OCI-LY3 (cell line): Measurements from ENCODE around the gene RALY.

ENCODE experiments used
- H2AFZ ChIP-seq: fragments of 200-600, 300-600 bp; shearing (Covaris generic); 2 replicates; pipeline ENCODE4 v1.6.0; 2014; ENCODE audit warnings: antibody characterized with exemption, low read depth, low read length
- H3K27ac ChIP-seq: fragments of 200-600, 300-600 bp; sonication (generic); 2 replicates; pipeline ENCODE4 v1.5.1; 2014; ENCODE audit warnings: mild to moderate bottlenecking, low read length, moderate library complexity, mixed read lengths
- H3K27me3 ChIP-seq: fragments of 200-600, 300-600 bp; sonication (generic); 2 replicates; pipeline ENCODE4 v1.6.1; 2014; ENCODE audit warnings: low read depth, low read length, mixed read lengths
- H3K36me3 ChIP-seq: fragments of 200-600, 300-600 bp; sonication (generic); replicated peaks from 2 replicates; pipeline ENCODE3; 2014; ENCODE audit warnings: low read depth, low read length, mixed read lengths
- H3K4me1 ChIP-seq: fragments of 300-600, 200-600 bp; sonication (generic); 2 replicates; pipeline ENCODE4 v1.6.1; 2014; ENCODE audit warnings: low read length, mixed read lengths
- H3K4me2 ChIP-seq: fragments of 200-600, 300-600 bp; sonication (generic); 2 replicates; pipeline ENCODE4 v1.6.1; 2014; ENCODE audit warnings: low read length, mixed read lengths
- H3K4me3 ChIP-seq: fragments of 300-600, 200-600 bp; sonication (generic); 2 replicates; pipeline ENCODE4 v1.5.1; 2014; ENCODE audit warnings: antibody characterized with exemption, mild to moderate bottlenecking, low read length, moderate library complexity
- H3K79me2 ChIP-seq: fragments of 300-600, 200-600 bp; shearing (Covaris generic); 2 replicates; pipeline ENCODE4 v1.6.1; 2014; ENCODE audit warnings: mild to moderate bottlenecking, low read length, mixed read lengths
- H3K9ac ChIP-seq: fragments of 300-600, 200-600 bp; shearing (Covaris generic); 2 replicates; pipeline ENCODE4 v1.6.0; 2014; ENCODE audit warnings: mild to moderate bottlenecking, low read length, moderate library complexity
- H3K9me3 ChIP-seq: fragments of 200-600, 300-600 bp; shearing (Covaris generic); 2 replicates; pipeline ENCODE4 v1.6.1; 2014; ENCODE audit warnings: low read length, mixed read lengths; ENCODE audit not compliant: insufficient read depth
- H4K20me1 ChIP-seq: fragments of 200-600, 300-600 bp; sonication (generic); 2 replicates; pipeline ENCODE4 v1.6.1; 2016; ENCODE audit warnings: low read length, mixed read lengths; ENCODE audit not compliant: insufficient read depth
- EZH2phosphoT487 ChIP-seq: fragments of 200-600 bp; shearing (Covaris generic); IDR thresholded peaks from 2 replicates; pipeline ENCODE4 v1.6.1; 2018; ENCODE audit warnings: antibody characterized with exemption, mixed run types, low read depth
- TF ChIP-seq, protein P1 (sequence below): fragments of 200-600, 300-600 bp; sonication (generic); IDR thresholded peaks from 2 replicates; pipeline ENCODE4 v1.5.1; 2014; ENCODE audit warnings: antibody characterized with exemption, low read length, low read depth

Gene RALY

DNA sequence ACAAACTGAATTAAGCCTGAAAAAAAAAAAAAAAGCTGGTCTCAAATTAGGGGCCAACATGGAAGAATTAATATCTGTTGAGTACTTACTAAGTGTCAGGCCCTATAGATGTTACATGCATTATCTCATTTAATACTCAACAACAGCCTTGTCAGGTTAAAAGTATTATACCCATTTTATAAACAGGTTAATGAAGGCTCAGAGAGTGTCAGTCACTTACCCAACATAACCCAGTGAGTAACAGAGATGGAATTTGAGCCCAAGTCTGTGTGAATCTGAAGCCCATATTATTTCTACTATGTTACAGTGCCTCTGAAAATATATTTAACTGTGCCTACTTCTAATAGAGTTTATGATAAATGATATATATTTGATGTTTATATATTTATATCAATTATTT, 129.6 kb downstream of the RALY start:
- peaks cover 24% of the 10 kb centered on the region for H3K27me3 ChIP-seq
- TF ChIP-seq, protein P1, sequence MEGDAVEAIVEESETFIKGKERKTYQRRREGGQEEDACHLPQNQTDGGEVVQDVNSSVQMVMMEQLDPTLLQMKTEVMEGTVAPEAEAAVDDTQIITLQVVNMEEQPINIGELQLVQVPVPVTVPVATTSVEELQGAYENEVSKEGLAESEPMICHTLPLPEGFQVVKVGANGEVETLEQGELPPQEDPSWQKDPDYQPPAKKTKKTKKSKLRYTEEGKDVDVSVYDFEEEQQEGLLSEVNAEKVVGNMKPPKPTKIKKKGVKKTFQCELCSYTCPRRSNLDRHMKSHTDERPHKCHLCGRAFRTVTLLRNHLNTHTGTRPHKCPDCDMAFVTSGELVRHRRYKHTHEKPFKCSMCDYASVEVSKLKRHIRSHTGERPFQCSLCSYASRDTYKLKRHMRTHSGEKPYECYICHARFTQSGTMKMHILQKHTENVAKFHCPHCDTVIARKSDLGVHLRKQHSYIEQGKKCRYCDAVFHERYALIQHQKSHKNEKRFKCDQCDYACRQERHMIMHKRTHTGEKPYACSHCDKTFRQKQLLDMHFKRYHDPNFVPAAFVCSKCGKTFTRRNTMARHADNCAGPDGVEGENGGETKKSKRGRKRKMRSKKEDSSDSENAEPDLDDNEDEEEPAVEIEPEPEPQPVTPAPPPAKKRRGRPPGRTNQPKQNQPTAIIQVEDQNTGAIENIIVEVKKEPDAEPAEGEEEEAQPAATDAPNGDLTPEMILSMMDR: no peak
- no peak for TF ChIP-seq EZH2phosphoT487

DNA sequence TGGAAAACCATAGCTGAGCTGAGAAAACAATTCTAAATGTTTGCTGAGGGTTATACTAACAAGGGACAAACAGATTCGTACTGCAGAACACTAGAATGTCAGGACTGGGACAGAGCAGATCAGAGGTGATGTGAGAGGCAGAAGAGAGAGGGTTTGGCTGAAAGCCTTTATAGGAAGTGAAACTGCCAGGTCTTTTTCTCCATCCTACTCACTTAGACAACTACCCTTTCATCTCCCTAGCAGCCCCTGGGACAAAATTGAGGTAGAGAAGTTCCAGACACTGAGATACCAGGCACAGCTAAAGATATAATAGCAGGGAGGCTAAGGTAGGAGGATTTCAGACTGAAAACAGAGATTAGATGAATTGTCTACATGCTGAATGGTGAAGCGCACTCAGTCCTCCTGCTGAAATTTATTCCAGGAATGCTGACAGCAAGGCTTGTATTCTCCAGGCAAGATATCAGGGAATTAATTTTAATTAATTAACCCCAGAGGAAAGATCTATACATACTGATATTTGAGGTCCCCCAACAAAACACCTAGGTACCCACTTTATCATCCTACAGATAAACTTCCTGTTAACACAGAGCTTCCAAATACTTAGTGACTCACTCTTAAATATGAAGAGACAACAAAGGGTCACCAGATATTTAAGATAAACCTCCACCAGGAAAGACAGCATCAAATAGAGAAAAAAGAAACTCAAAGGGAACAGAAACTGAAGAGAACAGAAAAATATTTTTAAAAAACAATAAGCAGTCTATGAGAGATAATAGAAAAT, 130.9 kb downstream of the RALY start:
- TF ChIP-seq EZH2phosphoT487: no peak
- TF ChIP-seq, protein P1: no peak
- H3K4me2 ChIP-seq: peak overlapping the region; percentile 8; the same call in 1 of the 2 replicates
- peaks cover 24% of the 10 kb centered on the region for H3K4me1 ChIP-seq
- H3K27ac ChIP-seq: no peak overlapping the region
- H4K20me1 ChIP-seq: no peaks in the 10 kb centered on the region
- no peak overlapping the region for H2AFZ ChIP-seq
- no peak overlapping the region for H3K4me3 ChIP-seq
- H3K9me3 ChIP-seq: no peaks in the 10 kb centered on the region
- peaks cover 18% of the 10 kb centered on the region for H3K27me3 ChIP-seq
- no peak overlapping the region for H3K9ac ChIP-seq
- H3K79me2 ChIP-seq: no peaks in the 10 kb centered on the region
- no peaks in the 10 kb centered on the region for H3K36me3 ChIP-seq

More for the DNA sequence above, 129.6 kb downstream of the RALY start:
- Histone ChIP-seq H4K20me1 (no peaks in the 10 kb centered on the region), H3K27ac (no peak overlapping the region), H3K9ac (no peak overlapping the region), H3K36me3 (no peaks in the 10 kb centered on the region), H3K4me1 (peaks cover 13% of the 10 kb centered on the region), H3K4me3 (no peak overlapping the region), H3K79me2 (no peaks in the 10 kb centered on the region), H3K9me3 (no peaks in the 10 kb centered on the region), H3K4me2 (no peak overlapping the region), H2AFZ (no peak overlapping the region)

DNA sequence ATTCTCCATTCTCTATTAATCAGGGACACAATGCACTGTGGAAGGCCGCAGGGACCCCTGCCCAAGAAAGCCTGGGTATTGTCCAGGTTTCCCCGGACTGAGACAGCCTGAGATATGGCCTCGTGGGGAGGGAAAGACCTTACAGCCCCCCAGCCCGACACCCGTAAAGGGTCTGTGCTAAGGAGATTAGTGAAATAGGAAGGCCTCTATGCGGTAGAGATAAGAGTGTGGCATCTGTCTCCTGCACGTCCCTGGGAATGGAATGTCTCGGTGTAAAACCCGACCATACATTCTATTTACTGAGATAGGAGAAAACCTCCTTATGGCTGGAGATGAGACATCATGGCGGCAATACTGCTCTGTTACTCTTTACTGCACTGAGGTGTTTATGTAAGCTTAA, 134.1 kb downstream of the RALY start:
- Histone ChIP-seq H3K27ac (no peak overlapping the region), H3K36me3 (no peaks in the 10 kb centered on the region), H3K4me3 (no peak overlapping the region), H2AFZ (no peak overlapping the region), H3K9ac (no peak overlapping the region), H3K9me3 (no peaks in the 10 kb centered on the region), H3K27me3 (peaks cover 17% of the 10 kb centered on the region), H3K79me2 (no peaks in the 10 kb centered on the region), H3K4me2 (no peak overlapping the region), H4K20me1 (no peaks in the 10 kb centered on the region), H3K4me1 (peaks cover 24% of the 10 kb centered on the region)
- no peak for TF ChIP-seq EZH2phosphoT487
- TF ChIP-seq, protein P1: no peak

DNA sequence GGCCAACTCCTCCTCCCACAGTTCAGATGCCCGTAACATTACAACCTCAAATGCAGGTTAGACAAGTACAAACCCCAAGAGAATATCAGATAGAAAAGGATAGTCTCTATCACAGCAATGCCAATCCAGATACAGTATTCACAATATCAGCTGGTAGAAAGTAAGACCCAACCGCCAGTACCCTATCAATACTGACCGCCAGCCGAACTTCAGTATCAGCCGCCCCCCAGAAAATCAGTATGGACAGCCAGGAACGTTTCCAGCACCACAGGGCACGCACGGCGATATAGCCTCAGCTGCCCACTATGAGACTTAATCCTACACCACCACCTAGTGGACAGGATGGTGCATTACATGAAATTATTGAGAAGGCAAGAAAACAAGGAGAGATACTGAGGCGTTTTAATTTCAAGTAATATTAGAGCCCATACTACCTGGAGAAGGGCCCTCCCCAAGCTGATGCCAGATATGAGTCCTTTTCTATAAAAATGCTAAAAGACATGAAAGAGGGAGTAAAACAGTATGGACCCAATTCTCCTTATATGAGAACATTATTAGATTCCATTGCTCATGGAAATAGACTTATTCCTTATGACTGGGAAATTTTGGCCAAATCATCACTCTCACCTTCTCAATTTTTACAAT, 135.9 kb downstream of the RALY start:
- peaks cover 17% of the 10 kb centered on the region for H3K27me3 ChIP-seq
- H3K4me1 ChIP-seq: peaks cover 17% of the 10 kb centered on the region
- TF ChIP-seq EZH2phosphoT487: no peak
- TF ChIP-seq, protein P1: peak; percentile 95
- no peaks in the 10 kb centered on the region for H3K79me2 ChIP-seq
- peak overlapping the region; percentile 77 for H3K4me3 ChIP-seq
- no peaks in the 10 kb centered on the region for H3K36me3 ChIP-seq
- no peaks in the 10 kb centered on the region for H3K9me3 ChIP-seq
- peak overlapping the region; percentile 97 for H3K4me2 ChIP-seq
- H3K9ac ChIP-seq: peak overlapping the region; percentile 36
- no peaks in the 10 kb centered on the region for H4K20me1 ChIP-seq
- H2AFZ ChIP-seq: peak overlapping the region; percentile 44; the same call in 1 of the 2 replicates
- H3K27ac ChIP-seq: no peak overlapping the region
